Ishikawa (cell line): ENCODE results near the gene CCNH.
A peak's percentile ranks its signal among the peaks of the same experiment; 100 is the strongest.

ENCODE experiments used
- CEBPB ChIP-seq: IDR thresholded peaks from 2 replicates; pipeline ENCODE4 v1.6.1; 2012
- CREB1 ChIP-seq: IDR thresholded peaks from 2 replicates; pipeline ENCODE4 v1.6.1; 2012; ENCODE audit warnings: low read depth
- EGR1 ChIP-seq: IDR thresholded peaks from 2 replicates; pipeline ENCODE4 v1.6.1; 2012
- EP300 ChIP-seq: IDR thresholded peaks from 2 replicates; pipeline ENCODE4 v1.6.1; 2012; ENCODE audit warnings: borderline replicate concordance
- FOXM1 ChIP-seq: IDR thresholded peaks from 2 replicates; pipeline ENCODE4 v1.6.1; 2012; ENCODE audit warnings: low read depth, borderline replicate concordance
- MAX ChIP-seq: IDR thresholded peaks from 2 replicates; pipeline ENCODE4 v1.6.1; 2012
- NFIC ChIP-seq: IDR thresholded peaks from 2 replicates; pipeline ENCODE4 v1.6.1; 2012
- RAD21 ChIP-seq: IDR thresholded peaks from 2 replicates; pipeline ENCODE4 v1.6.1; 2012; ENCODE audit warnings: low read depth
- REST ChIP-seq: IDR thresholded peaks from 2 replicates; pipeline ENCODE4 v1.6.1; 2012; ENCODE audit warnings: low read depth, mild to moderate bottlenecking
- TAF1 ChIP-seq: IDR thresholded peaks from 2 replicates; pipeline ENCODE4 v1.6.1; 2012; ENCODE audit warnings: low read depth, mild to moderate bottlenecking
- TCF12 ChIP-seq: IDR thresholded peaks from 2 replicates; pipeline ENCODE4 v1.6.1; 2012; ENCODE audit warnings: low read depth
- TEAD4 ChIP-seq: IDR thresholded peaks from 2 replicates; pipeline ENCODE4 v1.6.1; 2012
- YY1 ChIP-seq: IDR thresholded peaks from 2 replicates; pipeline ENCODE4 v1.6.1; 2012; ENCODE audit warnings: low read depth
- ZBTB7A ChIP-seq: IDR thresholded peaks from 2 replicates; pipeline ENCODE4 v1.6.1; 2012; ENCODE audit warnings: low read depth
- TF ChIP-seq, protein P1 (sequence below): IDR thresholded peaks from 2 replicates; pipeline ENCODE4 v1.6.1; 2012

CCNH gene

GRCh38 chr5:87412630-87413342, at the start of gene CCNH:
CCNH (minus strand) TSS chr5:87412930; CDS start chr5:87412794, 136 bp downstream.
- TF ChIP-seq MAX (peak; percentile 64; the same call in 1 of the 2 replicates), EP300 (no peak), CREB1 (peak; percentile 95), TCF12 (peak; percentile 24; the same call in 1 of the 2 replicates), TEAD4 (peak; percentile 3; the same call in 1 of the 2 replicates), EGR1 (no peak), TAF1 (peak; percentile 75)
- TF ChIP-seq, protein P1, sequence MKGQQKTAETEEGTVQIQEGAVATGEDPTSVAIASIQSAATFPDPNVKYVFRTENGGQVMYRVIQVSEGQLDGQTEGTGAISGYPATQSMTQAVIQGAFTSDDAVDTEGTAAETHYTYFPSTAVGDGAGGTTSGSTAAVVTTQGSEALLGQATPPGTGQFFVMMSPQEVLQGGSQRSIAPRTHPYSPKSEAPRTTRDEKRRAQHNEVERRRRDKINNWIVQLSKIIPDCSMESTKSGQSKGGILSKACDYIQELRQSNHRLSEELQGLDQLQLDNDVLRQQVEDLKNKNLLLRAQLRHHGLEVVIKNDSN = peak; percentile 17; the same call in 1 of the 2 replicates

DNA sequence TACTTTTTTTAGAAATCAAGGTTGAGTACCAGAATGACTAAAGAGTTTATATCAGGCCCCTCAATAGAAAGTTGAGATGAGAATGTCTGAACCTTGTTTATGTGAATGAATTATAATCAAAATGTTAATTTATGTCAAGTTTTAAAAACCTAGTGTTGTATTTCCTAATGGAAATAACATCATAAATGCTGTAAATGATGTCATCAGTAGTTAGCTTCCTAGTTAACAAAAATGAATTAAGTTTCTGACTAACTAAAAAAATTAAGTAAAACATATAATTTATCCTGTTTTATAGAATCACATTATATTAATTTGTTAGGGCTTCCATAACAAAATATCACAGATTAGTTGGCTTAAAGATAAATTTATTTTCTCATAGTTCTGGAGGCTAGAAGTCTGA, 45.0 kb upstream of the CCNH start:
- TF ChIP-seq, protein P1 = no peak

DNA sequence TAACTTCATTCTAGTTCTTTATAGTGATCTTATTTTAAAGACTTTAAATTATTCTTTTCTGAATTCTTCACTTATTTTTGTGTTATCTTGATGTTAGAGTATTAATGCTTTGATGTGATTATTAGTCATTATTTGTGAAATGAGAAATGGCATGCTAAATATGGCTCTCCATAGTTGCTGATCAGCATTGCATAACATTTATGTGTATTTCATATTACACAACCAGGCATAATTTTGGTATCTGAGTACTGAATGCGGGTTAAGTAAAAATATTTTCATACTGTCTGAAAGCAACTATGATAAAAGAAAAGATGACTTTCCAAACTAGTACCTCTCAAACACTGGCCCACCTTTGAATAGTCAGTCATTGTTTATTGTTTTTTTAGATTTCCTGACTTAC, 41.1 kb upstream of the CCNH start:
- TF ChIP-seq EGR1 (no peak), YY1 (no peak), TCF12 (no peak), NFIC (no peak), ZBTB7A (no peak)
- TF ChIP-seq, protein P1 = no peak

DNA sequence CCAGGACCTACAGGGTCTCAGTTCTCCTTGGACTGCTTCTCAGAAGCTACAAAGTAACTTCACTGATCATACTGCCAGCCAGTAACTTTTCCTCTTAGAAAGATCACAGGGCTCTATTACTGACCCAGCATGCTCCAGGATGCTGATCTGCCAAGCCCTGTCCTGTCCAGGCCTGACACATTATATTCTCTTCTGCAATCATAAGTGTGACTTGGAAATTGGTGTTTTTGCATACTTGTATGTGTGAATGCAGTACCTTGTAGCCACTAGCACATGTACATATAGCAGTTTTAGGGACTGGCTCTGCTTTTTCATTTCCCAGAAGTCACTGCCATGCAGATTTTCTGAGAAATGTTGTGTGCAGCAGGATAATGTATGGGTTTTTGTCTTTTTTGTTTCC, 40.1 kb upstream of the CCNH start:
- no peak for TF ChIP-seq FOXM1
- no peak for TF ChIP-seq TEAD4
- no peak for TF ChIP-seq YY1
- no peak for TF ChIP-seq ZBTB7A
- TF ChIP-seq, protein P1 = no peak
- no peak for TF ChIP-seq EP300
- TF ChIP-seq EGR1 = no peak
- no peak for TF ChIP-seq NFIC
- no peak for TF ChIP-seq CEBPB
- TF ChIP-seq MAX = no peak
- no peak for TF ChIP-seq TCF12
- no peak for TF ChIP-seq RAD21
- no peak for TF ChIP-seq CREB1
- no peak for TF ChIP-seq TAF1
- TF ChIP-seq REST = no peak

DNA sequence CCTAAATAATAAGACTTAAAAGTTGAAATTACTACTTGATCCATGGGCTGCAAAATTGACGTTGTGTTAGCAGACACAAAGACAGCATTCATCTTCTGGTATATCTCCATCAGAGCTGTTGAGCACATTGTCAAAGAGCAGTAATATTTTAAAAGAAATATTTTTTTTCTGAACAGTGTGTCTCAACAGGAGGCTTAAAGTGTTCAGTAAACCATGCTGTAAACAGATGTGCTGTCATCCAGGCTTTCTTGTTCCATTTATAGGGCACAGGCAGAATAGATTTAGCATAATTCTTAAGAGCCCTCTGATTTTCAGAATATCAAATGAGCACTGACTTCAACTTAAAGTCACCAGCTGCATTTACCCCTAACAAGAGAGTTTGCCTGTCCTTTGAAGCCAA, 29.7 kb upstream of the CCNH start:
- TF ChIP-seq ZBTB7A (no peak), EP300 (no peak), TEAD4 (no peak), EGR1 (no peak), CEBPB (no peak), NFIC (no peak), TCF12 (no peak), YY1 (no peak), REST (no peak), CREB1 (no peak), TAF1 (no peak), RAD21 (no peak), FOXM1 (no peak), MAX (no peak)
- TF ChIP-seq, protein P1 = no peak
